OCI-LY1 (cell line): ENCODE measurements around the gene MYO1E.
"Not testable (repeated sequence)": the region's sequence is repeated elsewhere in the genome, so short reads cannot be mapped to it uniquely, and the experiment has no call there.

Experiments used
- H2AFZ ChIP-seq: fragments of 200-600 bp; sonication (generic), shearing (Covaris generic); 2 replicates; pipeline ENCODE4 v1.6.0; 2014; ENCODE audit warnings: antibody characterized with exemption, mild to moderate bottlenecking, low read length
- H3F3A ChIP-seq: fragments of 200-600 bp; sonication (generic), shearing (Covaris generic); 2 replicates; pipeline ENCODE4 v1.6.0; 2014; ENCODE audit warnings: mild to moderate bottlenecking, antibody characterized with exemption, low read length, moderate library complexity; ENCODE audit not compliant: insufficient read depth
- H3K27ac ChIP-seq: fragments of 200-600 bp; sonication (generic); 2 replicates; pipeline ENCODE4 v1.5.1; 2014; ENCODE audit warnings: low read length, mixed run types, mild to moderate bottlenecking, low read depth; ENCODE audit not compliant: poor library complexity, severe bottlenecking
- H3K27me3 ChIP-seq: fragments of 200-600 bp; sonication (generic); 2 replicates; pipeline ENCODE4 v1.6.0; 2014; ENCODE audit warnings: antibody characterized with exemption, mild to moderate bottlenecking, low read length, moderate library complexity; ENCODE audit not compliant: insufficient read depth
- H3K36me3 ChIP-seq: fragments of 200-600 bp; sonication (generic); 2 replicates; pipeline ENCODE4 v1.6.1; 2014; ENCODE audit warnings: mild to moderate bottlenecking, antibody characterized with exemption, low read length, moderate library complexity, mixed read lengths; ENCODE audit not compliant: insufficient read depth
- H3K4me1 ChIP-seq: fragments of 200-600 bp; sonication (generic); 2 replicates; pipeline ENCODE4 v1.5.1; 2014; ENCODE audit warnings: mild to moderate bottlenecking, low read length, moderate library complexity; ENCODE audit not compliant: insufficient read depth, severe bottlenecking
- H3K4me2 ChIP-seq: fragments of 200-600 bp; sonication (generic), shearing (Covaris generic); 2 replicates; pipeline ENCODE4 v1.6.1; 2014; ENCODE audit warnings: low read length
- H3K4me3 ChIP-seq: fragments of 200-600 bp; sonication (generic); 2 replicates; pipeline ENCODE4 v1.5.1; 2014; ENCODE audit warnings: low read length, low read depth, mild to moderate bottlenecking, mixed read lengths; ENCODE audit not compliant: poor library complexity, severe bottlenecking
- H3K79me2 ChIP-seq: fragments of 200-600 bp; shearing (Covaris generic); 2 replicates; pipeline ENCODE4 v1.6.1; 2016; ENCODE audit warnings: mixed run types, low read length, mixed read lengths; ENCODE audit not compliant: insufficient read depth
- H3K9ac ChIP-seq: fragments of 200-600 bp; sonication (generic), shearing (Covaris generic); 2 replicates; pipeline ENCODE4 v1.6.1; 2014; ENCODE audit warnings: mild to moderate bottlenecking, low read length, mixed read lengths
- H3K9me2 ChIP-seq: fragments of 200-600 bp; sonication (generic), shearing (Covaris generic); 2 replicates; pipeline ENCODE4 v1.6.1; 2014; ENCODE audit warnings: low read depth, mild to moderate bottlenecking, low read length, mixed read lengths
- H3K9me3 ChIP-seq: fragments of 200-600 bp; shearing (Covaris generic); 2 replicates; pipeline ENCODE4 v1.6.1; 2014; ENCODE audit warnings: low read length, mixed read lengths
- H4K20me1 ChIP-seq: fragments of 200-600 bp; sonication (generic), shearing (Covaris generic); 2 replicates; pipeline ENCODE4 v1.6.0; 2016; ENCODE audit warnings: mild to moderate bottlenecking, low read length; ENCODE audit not compliant: insufficient read depth
- EZH2 ChIP-seq: fragments of 200-600 bp; sonication (generic), shearing (Covaris generic); IDR thresholded peaks from 2 replicates; pipeline ENCODE4 v1.8.0; 2017; ENCODE audit warnings: borderline replicate concordance, mixed run types, mild to moderate bottlenecking, antibody characterized with exemption, low read length, moderate library complexity, mixed read lengths
- TF ChIP-seq, protein P1 (sequence below): fragments of 200-600 bp; sonication (generic), shearing (Covaris generic); IDR thresholded peaks from 2 replicates; pipeline ENCODE4 v1.5.1; 2017; ENCODE audit warnings: mild to moderate bottlenecking, antibody characterized with exemption, low read length, moderate library complexity, mixed read lengths

Gene MYO1E

DNA sequence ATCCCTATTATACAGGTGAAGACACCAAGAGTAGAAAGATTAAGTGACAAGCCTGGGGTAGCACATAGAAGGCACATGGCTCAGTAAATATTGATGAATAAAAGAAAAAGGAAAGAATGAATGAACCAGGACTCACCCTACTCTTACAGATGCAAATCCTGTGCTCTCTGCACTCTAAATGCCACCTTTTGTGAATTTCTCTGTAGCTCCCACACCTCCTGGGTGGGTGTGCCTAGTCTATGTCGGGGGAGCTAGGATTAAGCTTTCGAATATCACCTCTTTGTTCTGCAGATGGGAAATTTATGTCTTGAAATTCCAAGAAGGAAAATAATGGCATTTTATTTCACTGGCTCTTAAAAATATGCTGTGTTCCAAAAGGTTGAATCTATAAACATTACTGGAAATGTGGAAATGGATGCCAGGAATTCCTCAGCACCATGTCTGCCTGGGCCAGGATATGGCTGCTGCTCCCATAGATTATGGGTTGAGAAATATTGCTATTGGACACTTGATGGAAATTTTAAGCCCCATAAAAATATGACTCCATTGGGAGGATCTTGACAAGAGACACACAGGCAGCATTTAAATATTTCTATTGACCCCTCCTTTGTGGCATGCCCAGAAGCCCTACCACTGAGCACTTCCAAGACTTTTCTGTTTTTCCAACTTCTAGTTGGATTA lies 224.4 kb downstream of the MYO1E start:
- Histone ChIP-seq H3K4me2 (no peak overlapping the region), H3K4me1 (no peaks in the 10 kb centered on the region), H4K20me1 (no peaks in the 10 kb centered on the region), H3K27me3 (no peaks in the 10 kb centered on the region), H2AFZ (no peak overlapping the region), H3K36me3 (peaks cover 81% of the 10 kb centered on the region), H3K4me3 (no peak overlapping the region), H3K79me2 (no peaks in the 10 kb centered on the region), H3F3A (no peaks in the 10 kb centered on the region), H3K9me2 (no peaks in the 10 kb centered on the region), H3K9me3 (no peaks in the 10 kb centered on the region), H3K27ac (no peak overlapping the region), H3K9ac (no peak overlapping the region)
- TF ChIP-seq, protein P1, sequence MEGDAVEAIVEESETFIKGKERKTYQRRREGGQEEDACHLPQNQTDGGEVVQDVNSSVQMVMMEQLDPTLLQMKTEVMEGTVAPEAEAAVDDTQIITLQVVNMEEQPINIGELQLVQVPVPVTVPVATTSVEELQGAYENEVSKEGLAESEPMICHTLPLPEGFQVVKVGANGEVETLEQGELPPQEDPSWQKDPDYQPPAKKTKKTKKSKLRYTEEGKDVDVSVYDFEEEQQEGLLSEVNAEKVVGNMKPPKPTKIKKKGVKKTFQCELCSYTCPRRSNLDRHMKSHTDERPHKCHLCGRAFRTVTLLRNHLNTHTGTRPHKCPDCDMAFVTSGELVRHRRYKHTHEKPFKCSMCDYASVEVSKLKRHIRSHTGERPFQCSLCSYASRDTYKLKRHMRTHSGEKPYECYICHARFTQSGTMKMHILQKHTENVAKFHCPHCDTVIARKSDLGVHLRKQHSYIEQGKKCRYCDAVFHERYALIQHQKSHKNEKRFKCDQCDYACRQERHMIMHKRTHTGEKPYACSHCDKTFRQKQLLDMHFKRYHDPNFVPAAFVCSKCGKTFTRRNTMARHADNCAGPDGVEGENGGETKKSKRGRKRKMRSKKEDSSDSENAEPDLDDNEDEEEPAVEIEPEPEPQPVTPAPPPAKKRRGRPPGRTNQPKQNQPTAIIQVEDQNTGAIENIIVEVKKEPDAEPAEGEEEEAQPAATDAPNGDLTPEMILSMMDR, result no peak
- TF ChIP-seq EZH2, result no peak

DNA sequence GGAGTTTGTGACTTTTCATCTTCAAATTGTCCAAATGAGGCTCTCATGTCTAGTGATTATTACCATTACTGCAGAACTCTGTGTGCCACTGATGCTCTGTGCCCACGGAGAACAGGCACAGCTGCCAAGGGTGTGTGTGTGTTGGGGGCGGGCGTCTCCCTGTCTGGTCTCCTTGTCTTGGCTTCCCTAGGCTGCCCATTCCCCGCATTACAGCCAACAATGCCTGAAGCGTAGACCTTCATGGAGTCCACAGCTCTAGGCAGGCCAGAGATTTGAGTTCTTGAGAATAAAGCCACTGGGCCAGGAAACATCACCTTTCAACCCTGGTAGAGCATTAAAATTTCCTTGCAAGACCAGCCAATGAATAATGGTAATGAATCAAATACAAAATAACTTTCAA lies 225.0 kb downstream of the MYO1E start:
- H3F3A ChIP-seq, result no peaks in the 10 kb centered on the region
- no peak overlapping the region for H3K27ac ChIP-seq
- H3K9ac ChIP-seq, result no peak overlapping the region
- H3K9me3 ChIP-seq, result no peaks in the 10 kb centered on the region
- H3K4me3 ChIP-seq, result no peak overlapping the region
- H3K36me3 ChIP-seq, result peaks cover 81% of the 10 kb centered on the region
- H4K20me1 ChIP-seq, result no peaks in the 10 kb centered on the region
- H2AFZ ChIP-seq, result no peak overlapping the region
- no peaks in the 10 kb centered on the region for H3K79me2 ChIP-seq
- H3K4me2 ChIP-seq, result no peak overlapping the region
- TF ChIP-seq, protein P1, result no peak
- TF ChIP-seq EZH2, result no peak
- H3K9me2 ChIP-seq, result no peaks in the 10 kb centered on the region
- H3K27me3 ChIP-seq, result no peaks in the 10 kb centered on the region
- no peaks in the 10 kb centered on the region for H3K4me1 ChIP-seq

DNA sequence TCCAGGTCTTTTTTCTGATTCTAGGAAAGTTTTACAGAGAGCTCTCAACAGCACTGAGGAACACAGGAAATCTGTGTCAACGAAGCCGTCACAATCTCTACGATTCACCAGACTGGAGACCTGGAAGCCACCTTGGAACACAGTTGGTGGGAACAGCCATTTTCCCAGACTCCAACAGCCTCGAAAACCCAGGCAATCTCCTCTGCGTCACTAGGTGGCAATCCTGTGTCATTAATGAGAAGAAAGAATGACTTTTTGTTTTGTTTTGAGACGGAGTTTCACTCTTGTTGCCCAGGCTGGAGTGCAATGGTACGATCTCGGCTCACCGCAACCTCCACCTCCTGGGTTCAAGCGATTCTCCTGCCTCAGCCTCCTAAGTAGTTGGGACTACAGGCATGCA lies 228.1 kb downstream of the MYO1E start:
- not testable (repeated sequence) for H3K4me3 ChIP-seq, H3K79me2 ChIP-seq, H3K27me3 ChIP-seq, H3K9ac ChIP-seq, H3K4me1 ChIP-seq, H3F3A ChIP-seq, H3K9me3 ChIP-seq, H2AFZ ChIP-seq, H3K9me2 ChIP-seq, H4K20me1 ChIP-seq, H3K27ac ChIP-seq, H3K4me2 ChIP-seq
- H3K36me3 ChIP-seq, result peaks cover 75% of the 10 kb centered on the region

DNA sequence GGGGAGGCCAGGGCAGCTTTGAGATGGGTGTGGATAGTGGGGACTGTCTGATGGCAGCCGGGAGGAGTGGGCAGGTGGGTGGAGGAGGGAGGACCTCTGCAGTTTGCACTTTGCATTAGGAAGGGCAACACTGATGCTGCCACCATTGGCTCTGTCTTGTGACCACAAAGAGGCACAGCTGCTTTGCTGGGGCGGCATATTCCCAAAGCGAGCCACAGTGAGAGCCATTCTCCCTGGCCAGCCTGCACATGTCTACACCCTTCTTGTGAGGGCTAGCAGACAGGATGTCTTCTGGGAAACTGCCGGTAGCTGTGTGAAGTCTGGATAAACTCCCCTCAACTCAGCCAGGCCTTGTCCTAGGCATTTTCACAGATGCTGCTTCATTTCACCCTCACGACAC lies 229.4 kb downstream of the MYO1E start:
- H3K27ac ChIP-seq, result no peak overlapping the region
- TF ChIP-seq, protein P1, result no peak

More for the DNA sequence above, 229.4 kb downstream of the MYO1E start:
- Histone ChIP-seq H3K4me3 (no peak overlapping the region), H3K79me2 (no peaks in the 10 kb centered on the region), H3K4me1 (no peaks in the 10 kb centered on the region), H3F3A (no peaks in the 10 kb centered on the region), H3K36me3 (peaks cover 75% of the 10 kb centered on the region), H3K27me3 (no peaks in the 10 kb centered on the region), H3K9ac (no peak overlapping the region), H2AFZ (no peak overlapping the region), H3K9me3 (no peaks in the 10 kb centered on the region), H3K4me2 (no peak overlapping the region), H4K20me1 (no peaks in the 10 kb centered on the region), H3K9me2 (no peaks in the 10 kb centered on the region)
